BE2C (cell line): Measurements from ENCODE around the gene CCNF.

ENCODE experiments used
- DNase-seq: peaks from one replicate; pipeline ENCODE4 v3.0.0-alpha.2; 2020
- H3K27me3 ChIP-seq: fragments of 250-450 bp; sonication (Bioruptor Pico); 2 replicates; pipeline ENCODE4 v1.5.1; 2020; ENCODE audit warnings: mild to moderate bottlenecking
- H3K36me3 ChIP-seq: fragments of 250-450 bp; sonication (Bioruptor Pico); 2 replicates; pipeline ENCODE4 v1.5.1; 2020; ENCODE audit warnings: mild to moderate bottlenecking
- H3K4me1 ChIP-seq: fragments of 250-450 bp; sonication (Bioruptor Pico); 2 replicates; pipeline ENCODE4 v1.5.1; 2020
- H3K4me3 ChIP-seq: 2 replicates; pipeline ENCODE4 v1.5.1; 2011; ENCODE audit warnings: low read depth, low read length
- H3K9me3 ChIP-seq: fragments of 250-450 bp; sonication (Bioruptor Pico); 2 replicates; pipeline ENCODE4 v1.5.1; 2020
- CTCF ChIP-seq: IDR thresholded peaks from 2 replicates; pipeline ENCODE4 v1.5.1; 2012; ENCODE audit warnings: mild to moderate bottlenecking, low read depth, low read length

The CCNF gene

GRCh38 chr16:2457946-2458345, 28.7 kb downstream of the CCNF start:
- no peak for TF ChIP-seq CTCF
- Histone ChIP-seq H3K27me3 (no peaks in the 10 kb centered on the region), H3K4me3 (no peak overlapping the region), H3K4me1 (no peaks in the 10 kb centered on the region; the same call in 1 of the 2 replicates), H3K36me3 (peaks cover 51% of the 10 kb centered on the region), H3K9me3 (no peaks in the 10 kb centered on the region)
- DNase-seq, result no peak

- no peak for TF ChIP-seq CTCF
- Histone ChIP-seq H3K9me3 (no peaks in the 10 kb centered on the region), H3K27me3 (no peaks in the 10 kb centered on the region), H3K4me1 (no peaks in the 10 kb centered on the region; the same call in 1 of the 2 replicates), H3K36me3 (peaks cover 40% of the 10 kb centered on the region), H3K4me3 (peak overlapping the region; percentile 63)
- DNase-seq, result no peak
Observed at GRCh38 chr16:2458887-2459646, 29.8 kb downstream of the CCNF start.

GRCh38 chr16:2459647-2460390, 30.6 kb downstream of the CCNF start, which contains the start of gene TEDC2:
TSS of gene TEDC2 (plus strand) at chr16:2460109. CDS start at chr16:2460145, 36 bp downstream.
- peak; percentile 99 for DNase-seq
- Histone ChIP-seq H3K27me3 (no peaks in the 10 kb centered on the region), H3K36me3 (peaks cover 34% of the 10 kb centered on the region), H3K4me3 (peak within 1 kb of the TSS; percentile 63), H3K9me3 (no peaks in the 10 kb centered on the region), H3K4me1 (no peaks in the 10 kb centered on the region; the same call in 1 of the 2 replicates)
- no peak for TF ChIP-seq CTCF

GRCh38 chr16:2460391-2460713, 31.1 kb downstream of the CCNF start:
- no peak for TF ChIP-seq CTCF
- Histone ChIP-seq H3K9me3 (no peaks in the 10 kb centered on the region), H3K36me3 (peaks cover 30% of the 10 kb centered on the region), H3K4me3 (peak overlapping the region; percentile 63), H3K4me1 (no peaks in the 10 kb centered on the region; the same call in 1 of the 2 replicates), H3K27me3 (no peaks in the 10 kb centered on the region)
- DNase-seq, result no peak

GRCh38 chr16:2460916-2461315, 31.7 kb downstream of the CCNF start:
- Histone ChIP-seq H3K36me3 (peaks cover 24% of the 10 kb centered on the region), H3K27me3 (no peaks in the 10 kb centered on the region)

More at GRCh38 chr16:2460916-2461315, 31.7 kb downstream of the CCNF start:
- Histone ChIP-seq H3K9me3 (no peaks in the 10 kb centered on the region), H3K4me3 (peak overlapping the region; percentile 63), H3K4me1 (no peaks in the 10 kb centered on the region; the same call in 1 of the 2 replicates)
- no peak for TF ChIP-seq CTCF
- no peak for DNase-seq
